ENCODE measurements around the gene DBNDD1.
"Not testable (repeated sequence)": the region's sequence is repeated elsewhere in the genome, so short reads cannot be mapped to it uniquely, and the experiment has no call there.

The DBNDD1 gene

GRCh38 chr16:89972244-89973234 lies 46.7 kb downstream of the DBNDD1 start:
- Mint-ChIP-seq H3K4me1 (ENCODE audit: low read depth) (peaks cover 38% of the 10 kb centered on the region), H3K4me3 (peak overlapping the region; percentile 97), H3K9me3 (peaks cover 7% of the 10 kb centered on the region), H3K27ac (peak overlapping the region; percentile 95), H3K36me3 (ENCODE audit: low read depth) (peaks cover 28% of the 10 kb centered on the region), H3K27me3 (no peaks in the 10 kb centered on the region)

GRCh38 chr16:89971495-89972243 lies 47.6 kb downstream of the DBNDD1 start:
- Mint-ChIP-seq H3K9me3 (peaks cover 7% of the 10 kb centered on the region), H3K27me3 (no peaks in the 10 kb centered on the region), H3K27ac (peak overlapping the region; percentile 95), H3K36me3 (ENCODE audit: low read depth) (peaks cover 28% of the 10 kb centered on the region), H3K4me3 (peak overlapping the region; percentile 97), H3K4me1 (ENCODE audit: low read depth) (peaks cover 38% of the 10 kb centered on the region)

- H3K4me3 Mint-ChIP-seq: no peak overlapping the region
- H3K36me3 Mint-ChIP-seq (ENCODE audit: low read depth): peaks cover 27% of the 10 kb centered on the region
- H3K27me3 Mint-ChIP-seq: no peaks in the 10 kb centered on the region
- H3K27ac Mint-ChIP-seq: no peak overlapping the region
- H3K9me3 Mint-ChIP-seq: peaks cover 7% of the 10 kb centered on the region
- H3K4me1 Mint-ChIP-seq (ENCODE audit: low read depth): peaks cover 32% of the 10 kb centered on the region
Measured at GRCh38 chr16:89969741-89970410, 49.4 kb downstream of the DBNDD1 start.

GRCh38 chr16:89968074-89968473 lies 51.2 kb downstream of the DBNDD1 start:
- H3K27me3 Mint-ChIP-seq, H3K4me3 Mint-ChIP-seq, H3K9me3 Mint-ChIP-seq, H3K27ac Mint-ChIP-seq: not testable (repeated sequence)
- Mint-ChIP-seq H3K36me3 (ENCODE audit: low read depth) (peaks cover 15% of the 10 kb centered on the region), H3K4me1 (ENCODE audit: low read depth) (peaks cover 19% of the 10 kb centered on the region)

- Mint-ChIP-seq H3K36me3 (ENCODE audit: low read depth) (peaks cover 15% of the 10 kb centered on the region), H3K4me1 (ENCODE audit: low read depth) (peaks cover 16% of the 10 kb centered on the region)
- not testable (repeated sequence) for H3K4me3 Mint-ChIP-seq, H3K9me3 Mint-ChIP-seq, H3K27me3 Mint-ChIP-seq, H3K27ac Mint-ChIP-seq
Measured at GRCh38 chr16:89967436-89967835, 51.8 kb downstream of the DBNDD1 start.

- H3K4me1 Mint-ChIP-seq (ENCODE audit: low read depth): peaks cover 11% of the 10 kb centered on the region
Measured at GRCh38 chr16:89966756-89967155, 52.5 kb downstream of the DBNDD1 start.

GRCh38 chr16:89965447-89966225 lies 53.6 kb downstream of the DBNDD1 start:
- Mint-ChIP-seq H3K36me3 (ENCODE audit: low read depth) (peaks cover 12% of the 10 kb centered on the region), H3K27ac (no peak overlapping the region), H3K4me3 (no peak overlapping the region), H3K27me3 (no peaks in the 10 kb centered on the region), H3K4me1 (ENCODE audit: low read depth) (no peaks in the 10 kb centered on the region), H3K9me3 (peaks cover 3% of the 10 kb centered on the region)

More at GRCh38 chr16:89966756-89967155, 52.5 kb downstream of the DBNDD1 start:
- peaks cover 15% of the 10 kb centered on the region for H3K36me3 Mint-ChIP-seq (ENCODE audit: low read depth)
- H3K27me3 Mint-ChIP-seq: no peaks in the 10 kb centered on the region
- H3K4me3 Mint-ChIP-seq: no peak overlapping the region
- peaks cover 7% of the 10 kb centered on the region for H3K9me3 Mint-ChIP-seq
- no peak overlapping the region for H3K27ac Mint-ChIP-seq

- Mint-ChIP-seq H3K4me1 (ENCODE audit: low read depth) (no peaks in the 10 kb centered on the region), H3K4me3 (no peak overlapping the region), H3K36me3 (ENCODE audit: low read depth) (peaks cover 2% of the 10 kb centered on the region), H3K9me3 (no peaks in the 10 kb centered on the region), H3K27me3 (no peaks in the 10 kb centered on the region), H3K27ac (no peak overlapping the region)
Measured at GRCh38 chr16:89964201-89964600, 55.1 kb downstream of the DBNDD1 start.

- Mint-ChIP-seq H3K4me1 (ENCODE audit: low read depth) (no peaks in the 10 kb centered on the region), H3K36me3 (ENCODE audit: low read depth) (peaks cover 13% of the 10 kb centered on the region), H3K4me3 (no peak overlapping the region), H3K27me3 (no peaks in the 10 kb centered on the region), H3K9me3 (no peaks in the 10 kb centered on the region), H3K27ac (no peak overlapping the region)
Measured at GRCh38 chr16:89962754-89963498, 56.3 kb downstream of the DBNDD1 start.

GRCh38 chr16:89961920-89962319 lies 57.3 kb downstream of the DBNDD1 start:
- peaks cover 13% of the 10 kb centered on the region for H3K36me3 Mint-ChIP-seq (ENCODE audit: low read depth)
- no peaks in the 10 kb centered on the region for H3K27me3 Mint-ChIP-seq
- peaks cover under 1% of the 10 kb centered on the region for H3K4me1 Mint-ChIP-seq (ENCODE audit: low read depth)
- H3K4me3 Mint-ChIP-seq: no peak overlapping the region
- no peaks in the 10 kb centered on the region for H3K9me3 Mint-ChIP-seq
- H3K27ac Mint-ChIP-seq: no peak overlapping the region

GRCh38 chr16:89960966-89961365 lies 58.3 kb downstream of the DBNDD1 start:
- no peaks in the 10 kb centered on the region for H3K27me3 Mint-ChIP-seq
- H3K4me3 Mint-ChIP-seq: no peak overlapping the region
- peaks cover 13% of the 10 kb centered on the region for H3K36me3 Mint-ChIP-seq (ENCODE audit: low read depth)
- H3K27ac Mint-ChIP-seq: no peak overlapping the region
- H3K4me1 Mint-ChIP-seq (ENCODE audit: low read depth): peaks cover 4% of the 10 kb centered on the region
- H3K9me3 Mint-ChIP-seq: no peaks in the 10 kb centered on the region

GRCh38 chr16:89958596-89958995 lies 60.7 kb downstream of the DBNDD1 start:
- H3K9me3 Mint-ChIP-seq: no peaks in the 10 kb centered on the region
- H3K36me3 Mint-ChIP-seq (ENCODE audit: low read depth): peaks cover 13% of the 10 kb centered on the region
- H3K27me3 Mint-ChIP-seq: no peaks in the 10 kb centered on the region
- H3K4me1 Mint-ChIP-seq (ENCODE audit: low read depth): peaks cover 14% of the 10 kb centered on the region
- no peak overlapping the region for H3K4me3 Mint-ChIP-seq
- no peak overlapping the region for H3K27ac Mint-ChIP-seq

- no peak overlapping the region for H3K4me3 Mint-ChIP-seq
- H3K4me1 Mint-ChIP-seq (ENCODE audit: low read depth): peaks cover 20% of the 10 kb centered on the region
- H3K36me3 Mint-ChIP-seq (ENCODE audit: low read depth): peaks cover 13% of the 10 kb centered on the region
- H3K27ac Mint-ChIP-seq: no peak overlapping the region
- no peaks in the 10 kb centered on the region for H3K27me3 Mint-ChIP-seq
- H3K9me3 Mint-ChIP-seq: no peaks in the 10 kb centered on the region
Measured at GRCh38 chr16:89958068-89958467, 61.2 kb downstream of the DBNDD1 start.

Data from stimulated activated naive CD8-positive, alpha-beta T cell treated with anti-CD3 and anti-CD28 coated beads, Interleukin-15, Interleukin-2, amounts not matched to agents 100 ng/mL and 50 ng/mL, for 24 hours (primary cell).